GM21360 (cell line): Measurements from ENCODE around the gene SH2D1B.

Experiments
- ATAC-seq: cut with Tn5 transposase; IDR thresholded peaks from one replicate; pipeline ENCODE4 v1.9.1; 2021; ENCODE audit warnings: mild to moderate bottlenecking, moderate library complexity; ENCODE audit not compliant: unreplicated experiment

SH2D1B gene

DNA sequence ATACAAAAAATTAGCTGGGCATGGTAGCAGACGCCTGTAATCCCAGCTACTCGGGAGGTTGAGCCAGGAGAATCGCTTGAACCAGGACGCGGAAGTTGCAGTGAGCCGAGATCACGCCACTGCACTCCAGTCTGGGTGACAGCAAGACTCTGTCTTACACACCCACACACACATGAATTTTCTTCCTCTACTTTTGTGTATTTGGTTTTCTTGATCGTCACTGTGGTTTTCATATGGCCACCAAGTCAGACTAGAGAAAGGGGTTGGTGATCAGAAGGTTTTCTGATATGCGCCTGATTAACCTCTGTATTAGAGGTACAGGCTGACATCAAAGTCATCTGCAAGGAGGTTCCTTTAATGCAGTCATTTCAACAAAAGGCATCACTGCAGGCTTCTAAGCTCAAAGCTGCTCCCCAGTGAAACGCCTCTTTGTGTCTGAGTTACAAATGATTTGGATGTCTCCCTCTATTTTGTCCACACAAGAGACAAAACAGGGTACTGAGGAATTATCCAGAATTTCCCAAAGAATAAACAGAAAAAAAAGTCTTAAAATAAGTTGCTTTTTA is 11.1 kb downstream of the SH2D1B start:
- ATAC-seq, result no peak

DNA sequence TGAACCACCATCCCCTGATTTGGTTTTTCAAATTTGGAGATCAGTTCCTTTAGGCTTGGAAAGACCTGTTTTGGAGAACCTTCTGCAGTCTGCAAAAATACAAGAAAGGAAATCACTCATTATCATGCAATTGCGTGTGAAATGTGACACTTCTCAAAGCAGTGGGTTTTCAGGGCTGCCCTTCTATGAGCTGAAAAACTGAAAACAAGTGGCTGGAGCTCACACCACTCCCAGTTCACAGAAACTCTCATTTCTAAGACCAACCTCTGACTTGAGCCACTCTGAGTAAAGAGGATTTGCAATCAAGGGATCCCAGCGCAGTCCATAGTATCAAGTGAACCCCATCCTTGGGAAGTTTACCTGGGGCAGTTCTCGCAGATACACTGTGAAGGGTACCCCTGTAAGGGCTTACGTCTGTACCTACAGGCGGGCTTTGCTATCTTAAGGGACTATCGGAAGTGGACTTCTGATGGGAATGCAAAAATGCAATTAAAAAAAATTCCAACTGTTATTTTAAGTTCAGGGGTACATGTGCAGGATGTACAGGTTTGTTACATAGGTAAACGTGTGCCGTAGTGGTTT is 12.8 kb downstream of the SH2D1B start:
- ATAC-seq, result no peak

DNA sequence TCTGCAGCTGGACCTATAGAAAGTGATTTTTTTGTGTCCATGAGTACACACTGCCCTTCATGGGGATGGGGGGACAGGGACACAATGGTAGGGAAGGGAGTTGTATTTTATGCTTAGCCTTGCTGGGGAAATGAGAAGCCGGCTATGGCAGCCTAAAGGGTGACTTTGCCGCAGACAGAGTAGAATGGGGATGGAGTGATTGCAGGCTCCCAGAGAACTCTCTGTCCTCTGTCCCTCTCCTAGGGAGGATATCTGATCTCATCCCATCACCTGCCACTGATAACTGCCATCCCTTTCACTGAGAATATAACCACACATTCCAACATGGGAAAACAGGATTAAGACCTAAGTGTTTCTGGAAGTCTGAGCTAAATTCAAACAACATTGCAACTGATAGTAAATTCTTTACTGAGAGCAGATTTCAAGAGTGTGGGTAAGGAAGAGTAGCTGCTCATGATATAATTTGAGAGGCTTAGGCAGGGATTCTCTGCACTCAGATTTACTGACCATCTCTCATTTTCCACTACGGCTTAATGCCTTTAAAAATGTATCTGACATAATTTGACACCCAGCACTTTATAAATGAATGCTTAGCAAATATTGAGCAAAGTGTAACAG is 13.9 kb downstream of the SH2D1B start:
- ATAC-seq, result no peak

DNA sequence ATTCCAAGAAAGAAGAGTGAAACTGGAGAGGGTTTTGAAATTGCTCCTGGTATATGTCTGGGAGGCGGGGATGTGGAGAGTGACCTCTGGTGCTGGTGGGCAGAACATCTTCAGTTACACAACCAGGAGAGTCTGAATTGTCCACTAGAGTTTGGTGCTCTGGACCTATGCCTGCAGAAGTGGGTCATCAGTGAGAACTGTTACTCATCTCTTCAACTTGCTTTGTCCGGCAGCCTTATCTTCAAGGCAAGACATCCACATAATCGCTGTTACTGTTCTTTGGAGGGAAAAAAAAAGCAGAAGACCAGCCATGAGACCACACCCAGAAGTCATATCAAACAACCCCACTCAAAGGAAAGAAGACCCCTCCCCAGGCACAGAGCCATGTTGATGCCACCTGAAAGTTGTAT is 14.9 kb downstream of the SH2D1B start:
- no peak for ATAC-seq

DNA sequence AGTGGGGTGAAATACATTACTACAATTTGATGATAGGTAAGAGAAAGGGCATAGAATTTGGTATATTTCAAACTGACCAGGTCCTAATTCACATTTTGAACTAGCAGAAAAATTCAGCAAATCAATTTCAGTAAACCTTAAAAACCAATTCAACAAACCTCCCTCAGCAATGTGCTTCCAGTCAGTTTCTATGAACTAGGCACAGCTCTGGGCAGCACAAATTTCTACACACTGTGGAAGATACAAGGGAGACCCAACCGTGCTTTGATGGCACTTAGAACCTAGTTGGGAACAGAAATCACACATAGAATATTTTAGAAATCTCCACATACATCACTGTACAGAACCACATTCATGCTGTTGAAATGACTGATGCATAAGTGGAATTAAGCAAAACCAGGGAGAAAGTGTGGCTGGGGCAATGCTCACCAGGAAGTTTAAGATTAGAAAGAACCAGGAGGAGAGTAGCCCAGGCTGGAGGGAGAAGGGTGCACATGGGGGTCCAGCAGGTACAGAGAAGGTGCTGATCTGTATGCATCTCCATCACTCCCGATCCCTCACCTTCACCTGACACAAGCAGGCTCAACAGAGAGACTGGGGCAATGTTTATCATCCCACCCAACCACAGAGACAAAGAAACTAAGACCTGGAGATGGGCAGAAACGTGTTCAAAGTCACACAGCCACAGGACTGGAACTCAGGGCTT is 15.6 kb downstream of the SH2D1B start:
- no peak for ATAC-seq

DNA sequence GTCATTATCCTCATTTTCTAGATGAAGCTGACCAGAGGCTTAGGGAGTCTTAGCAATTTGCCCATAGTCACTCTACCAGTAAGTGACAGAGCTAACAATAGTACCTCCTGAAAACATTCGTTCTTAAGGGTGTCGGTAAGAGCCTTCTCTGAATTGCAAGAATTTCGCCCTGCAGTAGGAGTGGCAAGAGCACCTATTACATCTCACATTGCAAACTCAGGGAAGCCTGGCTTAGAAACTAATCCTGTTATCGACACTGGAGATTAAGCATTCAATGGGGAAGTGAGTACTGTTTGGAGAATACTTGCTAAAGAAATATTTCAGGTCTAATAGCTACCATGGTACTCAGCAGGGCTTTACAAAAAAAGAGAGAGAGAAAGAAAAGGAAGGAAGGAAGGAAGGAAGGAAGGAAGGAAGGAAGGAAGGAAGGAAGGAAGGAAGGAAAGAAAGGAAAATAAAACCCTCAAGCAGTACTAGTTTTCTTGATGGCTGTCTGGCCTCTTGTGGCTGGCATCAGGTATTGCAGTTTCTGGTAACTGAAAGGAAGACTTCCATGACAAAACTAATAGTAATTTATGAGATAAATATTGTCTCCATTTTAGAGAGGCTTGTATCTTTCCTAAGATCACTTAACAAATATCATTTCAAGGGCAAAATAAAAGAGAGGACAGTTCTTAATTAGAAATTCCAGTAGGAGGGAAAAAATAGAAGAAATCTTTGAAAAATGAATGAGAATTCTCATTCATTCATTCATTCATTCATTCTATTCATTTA is 20.0 kb downstream of the SH2D1B start:
- ATAC-seq, result no peak

DNA sequence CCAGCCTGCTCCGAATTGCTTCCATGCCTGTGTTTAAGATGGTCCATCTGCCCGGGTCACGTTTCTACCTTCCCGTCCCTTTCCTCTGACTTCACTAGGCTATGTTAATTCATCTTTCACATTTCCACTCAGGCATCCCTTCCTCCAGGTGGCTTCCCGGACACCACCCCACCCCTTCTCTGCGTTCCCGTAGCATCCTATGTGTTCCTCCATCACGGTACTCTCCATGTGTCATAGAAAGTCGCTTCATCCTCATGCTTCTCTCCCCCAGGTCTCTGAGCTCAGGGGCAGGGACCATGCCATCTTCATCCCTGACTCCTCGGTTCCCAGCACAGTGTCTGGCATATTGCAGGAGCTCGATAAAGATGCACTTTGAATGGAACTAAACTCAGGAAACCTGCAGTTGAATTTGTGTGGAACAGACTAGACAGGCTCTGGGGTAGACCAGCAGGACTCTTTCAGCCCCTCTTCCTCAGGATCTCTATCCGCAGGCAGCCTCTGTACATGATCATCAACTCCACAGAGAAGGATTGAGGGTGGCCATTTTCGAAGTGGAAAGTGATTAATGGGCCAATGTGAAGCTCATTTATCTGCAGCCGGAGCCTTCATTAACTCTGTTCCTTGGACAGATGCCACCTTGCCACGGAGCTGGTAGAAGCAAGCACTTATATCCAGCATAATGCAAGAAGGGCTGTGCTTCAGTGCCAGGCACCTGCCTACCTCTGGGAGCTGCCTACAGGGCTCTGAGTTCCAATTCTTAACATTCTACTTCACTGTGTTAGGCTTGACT is 21.3 kb downstream of the SH2D1B start:
- ATAC-seq, result no peak

DNA sequence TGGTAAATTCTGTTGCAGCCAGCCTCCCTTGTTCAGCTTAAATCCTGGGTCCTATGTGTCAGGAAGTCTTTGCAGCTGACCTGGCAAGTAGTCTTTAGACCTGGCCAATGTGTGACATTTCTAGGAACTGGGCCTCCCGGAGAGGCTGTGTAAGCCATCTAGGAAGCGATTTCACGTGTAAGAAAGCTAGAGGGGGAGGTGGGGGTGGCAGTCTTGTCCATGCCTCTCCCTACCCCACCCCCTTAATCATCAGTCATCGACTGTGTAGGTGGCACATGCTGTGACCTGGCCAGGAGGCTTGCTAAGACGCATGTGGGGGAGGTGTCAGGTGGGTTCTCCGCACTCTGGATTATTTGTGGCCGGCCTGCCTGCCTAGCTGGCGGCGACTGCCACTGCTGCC is 22.0 kb downstream of the SH2D1B start:
- ATAC-seq, result no peak

DNA sequence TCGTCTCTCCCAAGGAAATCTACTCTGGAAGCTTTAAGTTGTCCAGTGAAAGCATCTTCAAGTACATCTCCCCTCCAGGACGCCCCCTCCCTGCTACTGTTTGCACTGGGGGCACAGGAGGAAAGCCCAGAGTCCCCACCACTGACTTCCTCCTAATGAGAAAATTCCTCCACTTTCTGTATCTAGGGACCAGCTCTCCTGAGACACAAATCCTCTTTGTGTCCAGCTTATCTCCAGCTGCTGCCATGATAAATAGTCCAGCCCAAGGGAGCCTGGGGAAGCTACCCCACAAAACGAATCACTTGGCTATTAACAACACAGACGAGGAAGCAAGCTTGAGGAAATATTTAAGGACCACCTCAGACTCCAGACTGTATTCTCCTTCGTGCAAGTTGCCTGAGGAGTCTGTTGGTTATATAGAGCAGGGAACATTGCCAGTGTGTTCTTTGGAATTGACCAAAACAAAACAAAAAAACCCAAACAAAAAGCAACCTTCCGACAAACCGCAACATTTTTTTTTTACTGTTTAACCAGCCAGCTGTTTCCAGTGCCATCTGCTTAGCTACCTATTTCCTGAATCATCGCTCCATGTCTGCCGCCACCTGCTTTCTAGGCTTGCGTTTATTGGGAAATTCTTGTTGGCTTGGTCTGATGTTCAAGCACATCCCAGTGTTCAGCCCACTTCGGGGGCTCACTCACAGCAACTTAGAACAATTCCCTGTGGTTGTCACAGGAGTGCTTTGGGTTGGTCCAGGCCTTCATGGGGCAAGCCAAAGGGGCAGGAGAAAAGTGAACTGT is 22.7 kb downstream of the SH2D1B start:
- ATAC-seq, result no peak

DNA sequence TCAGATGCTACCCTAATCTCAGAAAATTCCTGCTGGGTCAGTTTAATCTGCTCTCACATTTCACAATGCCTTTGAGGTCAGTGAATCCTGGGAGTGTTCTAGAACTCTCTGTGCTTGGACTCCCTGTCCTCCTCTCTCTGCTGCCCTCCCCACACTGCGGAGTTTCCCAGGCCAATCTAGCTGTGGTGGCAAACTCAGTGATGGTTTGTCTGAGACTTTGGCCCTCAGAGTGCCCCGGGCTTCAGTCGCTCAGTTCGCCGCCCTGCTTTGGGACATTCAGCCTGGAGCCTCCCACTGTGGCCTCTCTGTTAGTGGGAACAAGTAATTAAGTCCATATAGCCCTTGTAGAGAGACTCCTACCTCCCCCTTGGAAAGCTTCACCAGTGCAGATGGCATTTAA is 23.3 kb downstream of the SH2D1B start:
- ATAC-seq, result no peak

DNA sequence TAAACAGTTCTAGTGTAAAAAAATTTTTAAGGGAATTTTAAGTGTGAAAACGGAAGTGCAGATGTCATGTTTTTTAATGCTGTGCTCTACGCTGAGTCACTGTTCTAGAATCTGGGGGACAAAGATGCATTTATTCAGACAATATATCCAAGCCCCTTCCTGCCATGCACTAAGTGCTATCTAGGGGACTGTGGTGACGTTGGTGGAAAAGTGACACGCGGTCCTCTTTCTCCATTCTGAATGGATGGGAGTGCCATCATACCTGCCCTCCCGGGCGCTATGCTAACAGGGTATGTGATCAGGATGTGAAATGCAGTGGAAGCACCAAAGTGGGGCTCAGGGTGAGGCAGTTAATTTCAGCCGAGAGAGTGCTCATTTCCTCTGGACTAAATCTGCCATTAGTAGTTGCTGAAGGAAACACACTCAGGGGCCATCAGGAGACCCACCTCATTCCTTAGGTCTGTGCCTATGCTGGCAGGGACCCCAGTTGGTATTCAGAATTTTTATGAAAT is 23.8 kb downstream of the SH2D1B start:
- no peak for ATAC-seq

DNA sequence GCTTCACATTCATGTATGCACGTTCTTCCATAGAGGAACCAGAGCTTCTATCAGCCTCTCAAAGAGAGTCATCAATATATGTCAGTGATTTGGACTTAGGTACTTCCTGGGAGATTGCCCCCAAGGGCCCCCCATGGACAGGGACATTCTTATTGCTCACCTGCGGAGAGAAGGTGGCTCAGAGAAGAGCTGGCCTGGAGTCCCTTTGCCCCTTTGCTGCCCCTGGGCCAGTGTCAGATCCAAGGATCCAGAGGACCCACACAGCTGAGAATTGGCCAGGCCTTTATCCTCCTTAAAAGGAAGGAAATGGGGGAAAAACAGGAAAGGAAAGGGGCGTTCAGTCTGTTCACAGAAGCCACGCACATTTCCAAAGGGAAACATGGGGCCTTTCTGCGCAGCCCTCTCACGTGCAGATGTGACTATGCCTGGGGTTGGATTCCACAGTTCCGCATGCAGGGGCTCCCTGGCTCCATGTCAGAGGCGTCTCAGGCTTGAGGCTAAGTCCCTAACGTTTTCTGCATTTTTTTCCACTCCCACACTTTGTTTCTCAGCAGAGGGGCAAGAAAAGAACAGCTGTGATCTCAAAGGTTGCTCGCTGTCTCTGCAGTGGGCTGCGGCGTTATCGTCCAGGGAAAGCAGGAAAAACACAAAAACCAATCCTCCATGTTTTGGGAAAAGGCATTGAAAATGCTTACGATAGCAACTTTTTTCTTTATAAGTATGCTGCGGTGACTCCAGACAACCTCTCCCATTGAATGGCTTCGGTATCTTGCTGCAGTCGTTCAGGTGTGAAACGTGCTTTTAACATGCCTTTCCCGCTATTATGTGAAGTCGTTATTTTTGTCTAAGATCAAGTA is 24.5 kb downstream of the SH2D1B start:
- no peak for ATAC-seq

DNA sequence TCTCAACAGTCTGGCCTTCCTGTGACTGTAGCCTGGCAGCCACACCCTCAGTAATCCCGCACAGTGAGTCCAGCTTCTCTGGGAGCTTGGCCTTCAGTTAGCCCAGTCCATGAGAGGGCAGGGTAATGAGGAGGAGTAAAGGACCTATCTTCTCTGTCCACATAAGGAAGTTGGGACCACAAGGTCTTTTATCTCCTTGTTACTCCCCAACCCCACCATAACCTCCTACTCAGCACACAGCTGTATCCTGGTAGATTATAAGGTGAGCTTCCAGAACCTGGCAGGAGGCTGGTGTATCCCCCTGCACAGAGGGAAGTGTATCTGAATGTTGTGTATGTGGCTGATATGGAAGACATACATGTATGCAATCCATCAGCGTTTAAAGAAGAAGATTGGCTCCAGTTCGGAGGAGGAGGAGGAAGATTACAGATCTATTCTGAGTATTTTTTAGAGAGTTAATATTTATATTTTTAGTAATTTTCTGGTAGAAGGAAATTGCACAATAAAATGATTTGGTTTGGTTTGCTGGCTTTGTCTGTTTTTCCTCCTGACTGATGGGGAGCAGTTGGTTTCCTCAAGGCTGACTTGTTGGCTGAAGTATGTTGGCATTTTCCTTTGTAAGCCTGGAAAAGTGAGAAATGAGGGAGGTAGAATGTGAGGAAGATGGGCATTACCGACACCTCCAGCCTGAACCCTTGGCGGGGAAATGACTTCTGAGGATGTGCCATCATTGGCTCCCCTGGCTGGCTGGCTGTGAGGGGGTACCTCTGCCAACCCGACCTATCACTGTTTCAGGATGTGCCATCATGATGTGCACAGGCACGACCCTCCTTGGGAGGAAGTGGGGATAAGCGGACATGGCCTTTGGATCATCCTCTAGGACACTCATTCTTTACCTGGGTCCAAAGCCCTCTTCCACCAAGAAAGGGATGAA is 25.4 kb downstream of the SH2D1B start:
- no peak for ATAC-seq

DNA sequence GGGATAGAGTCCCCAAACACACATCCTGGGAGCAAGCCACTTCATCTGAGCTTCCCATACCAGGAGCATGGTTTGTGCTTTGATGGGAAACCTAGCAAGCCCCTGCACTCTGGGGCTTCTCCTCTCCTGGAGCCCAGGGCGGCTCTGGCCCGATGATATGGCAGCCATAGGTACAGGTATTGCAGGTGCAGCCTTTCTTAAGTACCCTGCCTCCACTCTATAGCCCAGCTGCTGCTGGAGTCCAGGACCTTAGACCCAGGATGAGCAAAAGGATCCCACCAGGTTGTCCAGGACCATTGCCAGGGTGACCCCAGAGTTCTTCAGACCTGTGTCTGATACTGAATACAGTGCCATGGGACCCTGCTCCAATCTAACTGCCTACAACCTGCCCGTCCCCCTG is 26.2 kb downstream of the SH2D1B start:
- no peak for ATAC-seq

DNA sequence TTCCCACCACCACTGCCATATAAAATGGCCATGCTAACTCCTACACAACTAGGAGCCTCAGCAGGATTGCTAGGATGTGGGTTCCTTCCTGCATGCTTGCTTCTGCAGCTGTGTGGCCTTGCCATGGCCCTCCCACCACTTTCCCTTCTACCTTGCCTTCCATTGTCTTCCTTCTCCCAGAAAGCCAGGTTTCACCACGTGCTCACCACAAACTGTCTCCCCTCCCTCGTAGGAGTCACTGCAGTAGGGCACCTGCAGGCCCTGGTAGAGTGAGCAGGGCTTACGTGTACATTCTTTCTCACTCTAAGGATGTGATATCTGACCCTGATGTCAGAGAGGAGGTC is 26.7 kb downstream of the SH2D1B start:
- ATAC-seq, result no peak

DNA sequence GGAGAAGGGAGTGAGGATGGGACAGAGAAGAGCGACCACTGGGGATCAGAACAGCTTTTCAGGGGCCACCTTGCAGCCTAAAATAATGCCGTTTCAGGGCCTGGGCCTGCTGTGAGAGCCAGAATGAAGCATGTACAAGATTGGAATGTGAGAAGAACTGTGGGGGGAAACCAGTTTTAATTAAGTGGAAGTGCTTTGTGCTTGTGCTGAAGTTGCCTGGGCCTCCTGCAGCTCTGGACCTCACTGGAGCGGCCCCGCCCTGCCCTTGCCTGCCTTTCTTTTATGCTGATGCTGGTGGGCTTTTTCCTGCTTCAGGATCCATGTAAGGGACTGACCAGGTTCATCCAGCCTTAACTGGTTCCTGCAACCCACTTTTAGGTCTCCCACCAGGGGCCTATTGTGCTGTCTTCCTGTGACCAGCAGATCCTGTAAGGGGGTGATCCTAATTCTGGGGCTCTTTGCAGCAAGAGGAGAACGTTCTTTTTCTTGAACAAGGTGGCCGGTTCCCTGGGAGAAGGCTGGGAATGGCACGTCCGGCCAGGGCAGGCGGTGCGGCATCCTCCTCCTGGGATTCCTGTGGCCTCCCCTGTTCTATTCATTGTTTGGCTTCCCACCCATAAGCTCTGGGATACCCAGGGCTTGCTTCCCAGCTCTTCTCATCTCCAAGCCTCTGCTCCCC is 27.2 kb downstream of the SH2D1B start:
- ATAC-seq, result no peak

DNA sequence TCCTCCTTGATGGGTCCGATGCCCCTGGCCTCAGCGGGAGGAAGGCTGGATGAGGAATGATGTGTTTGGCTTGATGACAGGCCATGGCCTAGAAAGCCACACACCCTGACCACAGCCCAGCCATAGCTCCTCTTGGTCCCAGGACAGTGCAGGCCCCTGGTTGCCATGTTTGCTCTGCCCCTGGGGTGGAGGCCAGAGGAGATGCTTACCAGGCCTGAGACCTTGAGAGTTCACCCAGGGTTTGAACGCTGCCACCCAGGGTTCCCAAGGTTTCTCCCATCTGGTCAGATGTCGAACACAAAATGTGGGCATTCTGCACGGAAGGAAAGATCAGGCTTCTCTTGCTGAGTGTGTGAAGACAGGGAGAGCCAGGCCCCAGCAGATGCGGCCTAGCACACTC is 27.8 kb downstream of the SH2D1B start:
- no peak for ATAC-seq
